HUES64 (cell line): ENCODE measurements around the gene ARID5B.
"Not testable (repeated sequence)": the region's sequence is repeated elsewhere in the genome, so short reads cannot be mapped to it uniquely, and the experiment has no call there.

Source experiments
- H3K27ac ChIP-seq: 2 replicates; pipeline ENCODE4 v1.7.0; 2013; ENCODE audit warnings: low read depth, low read length, inconsistent platforms
- H3K27me3 ChIP-seq: 2 replicates; pipeline ENCODE4 v1.6.1; 2013; ENCODE audit warnings: mild to moderate bottlenecking, low read length; ENCODE audit not compliant: insufficient read depth
- H3K36me3 ChIP-seq: 2 replicates; pipeline ENCODE4 v1.6.1; 2013; ENCODE audit warnings: mild to moderate bottlenecking, low read length; ENCODE audit not compliant: insufficient read depth
- H3K4me1 ChIP-seq: 2 replicates; pipeline ENCODE4 v1.6.1; 2013; ENCODE audit warnings: mild to moderate bottlenecking, low read length, moderate library complexity; ENCODE audit not compliant: insufficient read depth
- H3K4me3 ChIP-seq: 2 replicates; pipeline ENCODE4 v1.5.1; 2013; ENCODE audit warnings: mild to moderate bottlenecking, low read length, moderate library complexity
- H3K9ac ChIP-seq: 2 replicates; pipeline ENCODE4 v1.6.1; 2013; ENCODE audit warnings: mild to moderate bottlenecking, low read depth, low read length
- H3K9me3 ChIP-seq: 2 replicates; pipeline ENCODE4 v1.6.1; 2013; ENCODE audit warnings: low read depth, low read length; ENCODE audit not compliant: insufficient read depth
- WGBS: fragments of 150-250, 120-280 bp; methylation state at CpG from one replicate; pipeline ENCODE4 v1.1.7; 2013; ENCODE audit warnings: missing lambda C conversion rate; 5-methylcytosine and 5-hydroxymethylcytosine counted together

The ARID5B gene

DNA sequence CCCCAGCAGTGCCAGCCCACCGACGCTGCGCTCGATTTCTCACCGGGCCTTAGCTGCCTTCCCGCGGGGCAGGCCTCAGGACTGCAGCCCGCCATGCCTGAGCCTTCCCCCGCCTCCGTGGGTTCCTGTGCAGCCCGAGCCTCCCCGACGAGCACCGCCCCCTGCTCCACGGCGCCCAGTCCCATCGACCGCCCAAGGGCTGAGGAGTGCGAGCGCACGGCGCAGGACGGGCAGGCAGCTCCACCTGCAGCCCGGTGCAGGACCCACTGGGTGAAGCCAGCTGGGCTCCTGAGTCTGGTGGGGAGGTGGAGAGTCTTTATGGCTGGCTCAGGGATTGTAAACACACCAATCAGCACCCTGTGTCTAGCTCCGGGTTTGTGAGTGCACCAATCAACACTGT, 33.7 kb upstream of the ARID5B start:
- not testable (repeated sequence) for H3K36me3 ChIP-seq, H3K27ac ChIP-seq, H3K4me1 ChIP-seq, H3K9ac ChIP-seq, H3K4me3 ChIP-seq, H3K27me3 ChIP-seq, H3K9me3 ChIP-seq
- WGBS, result 97% methylated on average over 25 of the region's 25 CpGs

DNA sequence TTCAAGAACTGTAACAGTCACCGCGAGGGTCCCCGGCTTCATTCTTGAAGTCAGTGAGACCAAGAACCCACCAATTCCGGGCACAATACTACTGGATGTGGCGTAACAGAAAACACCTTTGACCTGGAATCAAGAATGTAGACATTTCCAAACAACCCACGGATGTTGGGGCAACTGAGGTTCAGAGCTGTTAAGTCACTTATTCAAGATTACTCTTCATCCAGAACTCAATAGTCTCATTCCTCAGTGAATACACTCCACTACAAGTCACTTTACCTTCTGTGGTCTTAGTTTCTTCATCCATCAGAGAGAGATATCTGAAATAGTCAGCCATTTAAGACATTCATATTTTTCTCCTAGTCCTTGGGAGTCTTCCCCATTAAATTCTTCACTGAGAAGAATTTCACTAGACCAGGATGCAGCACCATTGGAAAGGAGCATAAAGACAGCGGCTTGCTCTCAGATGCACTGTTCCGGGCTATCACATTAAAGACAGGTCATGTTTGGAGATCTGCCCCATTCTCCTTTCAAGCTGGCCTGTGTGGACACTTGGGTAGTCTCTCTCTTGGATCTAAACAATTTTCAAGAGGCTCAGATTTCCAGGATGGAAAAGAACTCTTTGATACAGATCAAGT, 32.3 kb upstream of the ARID5B start:
- Histone ChIP-seq H3K27ac (no peak overlapping the region), H3K9me3 (no peaks in the 10 kb centered on the region), H3K4me1 (no peaks in the 10 kb centered on the region), H3K36me3 (no peaks in the 10 kb centered on the region), H3K4me3 (no peak overlapping the region), H3K27me3 (no peaks in the 10 kb centered on the region), H3K9ac (no peak overlapping the region)
- 96% methylated on average over 8 of the region's 8 CpGs for WGBS

GRCh38 chr10:61869774-61870525, 31.5 kb upstream of the ARID5B start:
- H3K4me1 ChIP-seq, result no peaks in the 10 kb centered on the region
- no peaks in the 10 kb centered on the region for H3K27me3 ChIP-seq
- no peaks in the 10 kb centered on the region for H3K36me3 ChIP-seq
- no peaks in the 10 kb centered on the region for H3K9me3 ChIP-seq
- 96% methylated on average over 5 of the region's 6 CpGs for WGBS
- H3K27ac ChIP-seq, result no peak overlapping the region
- H3K4me3 ChIP-seq, result no peak overlapping the region
- no peak overlapping the region for H3K9ac ChIP-seq

DNA sequence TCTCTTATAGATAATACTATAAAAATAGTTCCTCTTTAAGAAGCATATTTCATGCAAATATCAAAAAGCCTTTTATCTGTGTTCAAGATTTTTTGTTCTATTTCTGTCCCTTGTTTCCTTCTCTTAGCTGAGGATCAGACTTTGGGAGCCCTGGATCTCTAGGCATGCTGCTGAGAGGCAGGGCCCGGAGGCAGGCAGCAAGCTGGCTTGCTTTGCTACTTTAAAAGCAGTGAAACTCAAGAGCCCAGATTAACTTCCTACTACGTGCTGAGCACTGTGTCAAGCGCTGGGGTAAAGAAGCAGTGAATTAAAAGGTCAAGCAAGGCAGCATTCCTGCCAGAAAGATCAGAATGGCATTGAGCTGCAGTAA, 31.0 kb upstream of the ARID5B start:
- Histone ChIP-seq H3K9ac (no peak overlapping the region), H3K9me3 (no peaks in the 10 kb centered on the region), H3K4me1 (no peaks in the 10 kb centered on the region), H3K36me3 (no peaks in the 10 kb centered on the region), H3K27ac (no peak overlapping the region), H3K27me3 (no peaks in the 10 kb centered on the region), H3K4me3 (no peak overlapping the region)
- 96% methylated on average over 3 of the region's 3 CpGs for WGBS

DNA sequence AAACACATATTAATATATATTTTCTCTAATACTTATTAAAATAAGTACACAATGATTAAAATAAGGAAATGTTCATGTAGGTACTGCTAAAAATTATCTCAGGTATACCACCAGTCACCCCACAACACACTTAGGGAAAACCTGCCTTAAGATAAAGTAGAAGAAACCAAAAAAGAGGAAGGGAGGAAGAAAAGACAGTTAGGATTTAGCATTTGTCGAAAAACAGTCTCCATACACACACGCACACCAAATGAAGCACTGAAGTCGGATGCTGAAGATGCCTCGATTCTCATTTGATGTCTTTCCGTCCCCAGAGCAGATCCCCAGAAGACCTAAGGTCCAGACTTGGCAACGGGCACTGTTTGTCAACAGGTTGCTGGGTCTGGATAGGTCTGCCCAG, 30.0 kb upstream of the ARID5B start:
- no peak overlapping the region for H3K9ac ChIP-seq
- H3K27ac ChIP-seq, result no peak overlapping the region
- no peaks in the 10 kb centered on the region for H3K4me1 ChIP-seq
- H3K4me3 ChIP-seq, result no peak overlapping the region
- no peaks in the 10 kb centered on the region for H3K9me3 ChIP-seq
- 96% methylated on average over 6 of the region's 6 CpGs for WGBS
- H3K36me3 ChIP-seq, result no peaks in the 10 kb centered on the region
- no peaks in the 10 kb centered on the region for H3K27me3 ChIP-seq

- Histone ChIP-seq H3K27me3 (no peaks in the 10 kb centered on the region), H3K36me3 (no peaks in the 10 kb centered on the region), H3K9me3 (no peaks in the 10 kb centered on the region), H3K4me3 (no peak overlapping the region), H3K4me1 (no peaks in the 10 kb centered on the region), H3K27ac (no peak overlapping the region), H3K9ac (no peak overlapping the region)
- 90% methylated on average over 10 of the region's 11 CpGs for WGBS
These were observed 23.4 kb upstream of the ARID5B start for GRCh38 chr10:61877887-61878739.

- no peaks in the 10 kb centered on the region for H3K9me3 ChIP-seq
- no peaks in the 10 kb centered on the region for H3K27me3 ChIP-seq
- no peaks in the 10 kb centered on the region for H3K4me1 ChIP-seq
- no peaks in the 10 kb centered on the region for H3K36me3 ChIP-seq
- H3K27ac ChIP-seq, result no peak overlapping the region
- H3K4me3 ChIP-seq, result no peak overlapping the region
- no peak overlapping the region for H3K9ac ChIP-seq
These were observed 22.8 kb upstream of the ARID5B start for GRCh38 chr10:61878740-61879068.

DNA sequence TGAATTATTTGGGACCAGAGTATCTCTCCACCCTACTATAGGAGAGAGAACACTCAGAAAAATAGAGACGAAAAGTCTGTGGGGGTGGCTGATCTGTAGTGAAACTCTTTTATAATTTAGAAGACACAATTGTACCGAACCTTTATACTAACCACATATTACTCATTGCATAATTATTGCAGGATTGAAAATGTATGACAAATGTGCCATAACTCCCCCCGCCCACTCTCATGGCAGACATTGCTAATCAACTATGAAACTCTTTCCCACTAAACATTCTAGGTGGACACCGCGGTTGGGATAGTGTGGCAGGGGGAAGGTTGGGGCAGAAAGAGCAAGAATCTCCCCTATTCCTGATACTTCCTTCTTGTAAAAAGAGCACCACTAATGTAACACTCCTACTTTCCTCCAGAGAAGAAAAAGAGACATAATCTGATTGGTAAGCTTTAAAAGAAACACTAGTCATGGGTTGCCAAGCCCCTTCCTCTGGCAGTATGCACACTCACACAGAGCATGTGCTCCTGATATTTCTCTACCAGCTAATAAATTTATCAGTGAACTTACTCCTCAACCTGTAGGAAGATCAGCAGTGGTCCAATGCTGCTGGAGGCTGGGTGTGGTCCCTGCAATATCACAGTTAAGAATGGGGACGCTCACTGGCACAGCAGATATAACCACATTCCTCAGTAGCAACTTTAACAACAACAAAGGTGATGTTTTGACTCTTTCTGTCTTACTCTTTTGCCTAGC, 18.7 kb upstream of the ARID5B start:
- no peak overlapping the region for H3K9ac ChIP-seq
- H3K4me1 ChIP-seq, result no peaks in the 10 kb centered on the region
- no peaks in the 10 kb centered on the region for H3K36me3 ChIP-seq
- no peaks in the 10 kb centered on the region for H3K9me3 ChIP-seq
- no peaks in the 10 kb centered on the region for H3K27me3 ChIP-seq
- WGBS, result 96% methylated on average over 1 of the region's 6 CpGs
- H3K27ac ChIP-seq, result no peak overlapping the region
- H3K4me3 ChIP-seq, result no peak overlapping the region

GRCh38 chr10:61883371-61884025, 18.0 kb upstream of the ARID5B start:
- H3K9ac ChIP-seq, result no peak overlapping the region
- H3K27ac ChIP-seq, result no peak overlapping the region
- no peaks in the 10 kb centered on the region for H3K36me3 ChIP-seq
- no peaks in the 10 kb centered on the region for H3K9me3 ChIP-seq
- no peak overlapping the region for H3K4me3 ChIP-seq
- H3K4me1 ChIP-seq, result no peaks in the 10 kb centered on the region
- WGBS, result 94% methylated on average over 7 of the region's 7 CpGs
- H3K27me3 ChIP-seq, result no peaks in the 10 kb centered on the region

DNA sequence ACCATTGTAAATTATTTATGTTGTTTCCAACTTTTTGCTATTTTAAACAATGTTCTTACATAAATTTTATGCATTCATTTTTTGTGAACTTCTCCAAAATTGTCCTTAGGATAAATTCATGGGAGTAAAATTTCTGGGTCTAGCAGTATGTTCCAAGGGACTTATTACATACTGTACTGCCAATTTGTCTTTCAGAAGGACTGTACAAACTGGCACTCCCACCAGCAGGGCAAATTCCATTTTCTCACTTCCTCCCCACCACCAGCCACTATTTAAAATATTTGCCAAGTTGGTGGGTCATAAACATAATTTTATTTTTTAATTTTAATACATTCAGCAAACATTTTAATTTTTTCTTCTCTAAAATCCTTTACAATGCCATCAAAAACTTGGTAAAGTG, 13.7 kb upstream of the ARID5B start:
- Histone ChIP-seq H3K4me3 (no peak overlapping the region), H3K27ac (no peak overlapping the region), H3K9me3 (no peaks in the 10 kb centered on the region), H3K27me3 (no peaks in the 10 kb centered on the region), H3K9ac (no peak overlapping the region), H3K4me1 (no peaks in the 10 kb centered on the region), H3K36me3 (no peaks in the 10 kb centered on the region)
